VCaP (cell line): ENCODE results near the gene TINAGL1.
A peak's percentile ranks its signal among the peaks of the same experiment; 100 is the strongest.

ENCODE experiments used
- H3K27ac ChIP-seq: fragments of 450-650 bp; 2 replicates; pipeline ENCODE4 v1.5.1; 2017
- TF ChIP-seq, protein P1 (sequence below): fragments of 450-650 bp; conservative IDR thresholded peaks from 2 replicates; pipeline ENCODE4 v1.5.1; 2017; ENCODE audit warnings: mild to moderate bottlenecking, moderate library complexity

The TINAGL1 gene

DNA sequence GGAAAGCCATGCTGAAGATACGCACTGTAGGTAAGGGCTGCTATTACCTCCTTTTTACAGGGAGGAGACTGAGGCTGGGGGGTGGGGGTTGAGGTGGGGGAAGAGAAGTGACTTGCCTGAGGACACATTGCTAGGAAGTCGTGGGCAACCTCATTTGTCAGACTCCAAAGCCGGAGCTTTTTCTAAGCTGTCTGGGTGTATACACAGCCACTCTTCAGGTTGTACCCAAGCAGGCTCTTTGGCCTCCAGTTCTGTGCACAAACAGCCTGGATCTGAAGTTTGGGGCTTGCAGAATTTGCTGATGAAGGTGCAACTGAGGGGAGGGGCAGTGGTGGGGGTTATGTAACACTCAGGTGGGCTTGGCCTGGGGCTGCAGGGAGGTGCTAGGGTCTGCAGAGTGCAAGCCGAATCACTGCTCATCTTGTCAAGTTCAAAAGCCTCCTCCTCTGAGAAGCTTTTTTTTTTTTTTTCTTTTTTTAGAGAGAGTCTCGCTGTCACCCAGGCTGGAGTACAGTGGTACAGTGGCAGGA, 16.9 kb downstream of the TINAGL1 start:
- TF ChIP-seq, protein P1, sequence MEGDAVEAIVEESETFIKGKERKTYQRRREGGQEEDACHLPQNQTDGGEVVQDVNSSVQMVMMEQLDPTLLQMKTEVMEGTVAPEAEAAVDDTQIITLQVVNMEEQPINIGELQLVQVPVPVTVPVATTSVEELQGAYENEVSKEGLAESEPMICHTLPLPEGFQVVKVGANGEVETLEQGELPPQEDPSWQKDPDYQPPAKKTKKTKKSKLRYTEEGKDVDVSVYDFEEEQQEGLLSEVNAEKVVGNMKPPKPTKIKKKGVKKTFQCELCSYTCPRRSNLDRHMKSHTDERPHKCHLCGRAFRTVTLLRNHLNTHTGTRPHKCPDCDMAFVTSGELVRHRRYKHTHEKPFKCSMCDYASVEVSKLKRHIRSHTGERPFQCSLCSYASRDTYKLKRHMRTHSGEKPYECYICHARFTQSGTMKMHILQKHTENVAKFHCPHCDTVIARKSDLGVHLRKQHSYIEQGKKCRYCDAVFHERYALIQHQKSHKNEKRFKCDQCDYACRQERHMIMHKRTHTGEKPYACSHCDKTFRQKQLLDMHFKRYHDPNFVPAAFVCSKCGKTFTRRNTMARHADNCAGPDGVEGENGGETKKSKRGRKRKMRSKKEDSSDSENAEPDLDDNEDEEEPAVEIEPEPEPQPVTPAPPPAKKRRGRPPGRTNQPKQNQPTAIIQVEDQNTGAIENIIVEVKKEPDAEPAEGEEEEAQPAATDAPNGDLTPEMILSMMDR: no peak
- H3K27ac ChIP-seq: no peak overlapping the region; the same call in 1 of the 2 replicates

DNA sequence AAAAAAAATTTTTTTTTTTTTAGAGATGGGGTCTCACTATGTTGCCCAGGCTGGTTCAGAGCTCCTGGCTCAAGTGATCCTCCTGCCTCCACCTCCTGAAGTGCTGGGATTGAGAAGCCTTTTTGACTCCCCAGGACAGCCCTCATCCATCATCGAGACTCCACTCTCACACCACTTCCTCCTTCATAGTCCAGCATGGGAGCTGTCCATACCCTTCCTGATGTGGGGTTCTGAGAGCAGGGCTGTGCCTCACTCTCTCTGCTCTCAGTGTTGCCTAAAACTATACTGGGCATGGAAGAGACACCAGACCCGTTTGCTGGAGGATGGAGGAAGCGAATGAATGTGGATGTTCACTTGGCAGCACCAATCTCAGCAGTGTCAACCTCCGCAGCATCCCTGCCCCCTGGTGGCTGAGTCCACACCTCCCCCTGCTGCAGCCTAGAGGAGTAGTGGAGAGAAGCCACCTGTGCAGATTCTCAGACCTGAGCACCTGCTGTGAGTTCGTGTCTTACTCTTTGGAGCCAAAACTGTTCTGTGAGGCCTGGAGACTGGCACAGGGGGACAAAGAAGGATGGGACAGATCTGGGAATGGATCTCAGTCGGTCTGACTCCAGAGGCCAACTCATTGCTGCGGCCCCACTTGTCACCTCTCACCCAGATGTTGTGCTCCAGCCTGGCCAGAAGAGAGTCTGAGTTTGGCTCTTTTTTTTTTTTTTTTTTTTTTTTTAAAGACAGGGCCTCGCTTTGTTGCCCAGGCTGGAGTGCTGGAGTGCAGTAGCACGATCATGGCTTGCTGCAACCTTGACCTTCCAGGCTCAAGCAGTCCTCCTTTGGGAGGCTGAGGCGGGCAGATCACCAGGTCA, 17.7 kb downstream of the TINAGL1 start:
- TF ChIP-seq, protein P1: peak; percentile 89
- peak overlapping the region; percentile 41; the same call in 1 of the 2 replicates for H3K27ac ChIP-seq

DNA sequence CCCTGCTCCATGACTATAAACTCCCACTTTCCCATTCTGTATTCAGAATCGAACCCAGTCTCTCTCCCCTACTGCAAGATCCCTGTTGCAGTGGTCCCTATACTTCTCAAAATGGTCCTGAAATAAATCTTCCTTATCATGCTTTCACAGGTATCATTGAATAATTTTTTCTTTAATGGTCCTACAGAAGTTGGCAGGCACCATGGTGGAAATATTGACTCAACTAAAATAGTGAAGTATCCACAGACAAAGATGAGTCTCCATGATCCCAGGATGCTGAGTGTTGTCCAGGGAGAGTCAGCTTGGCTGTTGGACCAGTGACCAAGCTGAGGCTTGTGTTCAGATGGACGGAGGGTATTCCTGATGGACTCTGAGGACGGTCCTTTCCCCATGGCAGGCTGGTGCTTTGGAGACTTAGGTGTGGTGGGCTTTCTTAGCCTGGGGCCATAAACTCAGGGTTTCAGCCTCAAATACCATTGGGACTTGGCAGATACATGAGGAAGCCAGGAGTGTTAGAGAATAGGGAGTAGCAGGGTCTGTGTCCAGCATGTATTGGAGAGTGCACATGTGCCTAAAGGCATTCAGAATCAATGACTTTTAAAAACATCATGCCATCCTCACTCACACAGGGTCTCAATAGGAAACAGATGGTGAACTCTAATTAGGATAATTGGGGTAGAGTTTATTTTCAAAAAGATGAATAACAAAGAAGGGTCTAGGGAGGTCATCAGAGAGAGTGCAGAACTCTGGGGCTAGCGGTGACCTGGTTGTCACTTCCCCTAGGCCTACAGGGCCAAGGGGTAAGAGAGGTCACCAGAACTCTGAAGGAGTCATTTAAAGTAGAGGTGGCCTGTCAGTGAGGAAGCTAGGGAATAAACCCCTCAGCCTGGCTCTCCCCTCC, 19.8 kb downstream of the TINAGL1 start:
- H3K27ac ChIP-seq: peak overlapping the region; percentile 78
- TF ChIP-seq, protein P1: no peak

DNA sequence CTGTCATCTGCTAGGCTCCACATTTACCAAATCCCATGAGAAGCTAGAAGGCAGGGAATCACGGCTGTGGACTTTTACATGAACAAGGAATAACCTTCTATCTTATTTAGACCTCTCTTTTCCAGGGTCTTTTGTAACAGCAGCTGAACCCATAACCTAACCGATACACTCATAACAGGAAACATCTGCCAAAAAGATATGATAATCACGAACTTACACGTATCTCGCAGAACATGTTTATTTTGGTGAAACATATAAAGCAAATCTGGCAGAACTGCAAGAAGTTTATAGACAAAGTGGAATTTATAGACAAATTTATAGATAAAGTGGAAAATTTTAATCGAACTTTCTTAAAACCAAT, 20.4 kb downstream of the TINAGL1 start:
- H3K27ac ChIP-seq: peak overlapping the region; percentile 78
- TF ChIP-seq, protein P1: no peak

DNA sequence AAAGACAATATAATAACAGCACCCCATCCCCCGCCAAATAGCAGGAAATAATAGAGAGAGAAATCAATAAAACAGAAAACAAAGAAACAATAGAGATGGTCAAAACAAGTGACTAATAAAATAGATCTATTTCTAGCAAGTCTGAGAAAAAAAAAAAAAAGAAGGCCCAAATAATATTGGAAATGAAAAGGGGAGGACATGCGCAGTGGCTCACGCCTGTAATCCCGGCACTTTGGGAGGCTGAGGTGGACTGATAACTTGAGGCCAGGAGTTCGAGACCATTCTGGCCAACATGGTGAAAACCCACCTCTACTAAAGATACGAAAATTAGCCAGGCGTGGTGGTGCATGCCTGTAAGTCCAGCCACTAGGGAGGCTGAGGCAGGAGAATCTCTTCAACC, 22.7 kb downstream of the TINAGL1 start:
- peak overlapping the region; percentile 78; the same call in 1 of the 2 replicates for H3K27ac ChIP-seq
- TF ChIP-seq, protein P1: no peak

DNA sequence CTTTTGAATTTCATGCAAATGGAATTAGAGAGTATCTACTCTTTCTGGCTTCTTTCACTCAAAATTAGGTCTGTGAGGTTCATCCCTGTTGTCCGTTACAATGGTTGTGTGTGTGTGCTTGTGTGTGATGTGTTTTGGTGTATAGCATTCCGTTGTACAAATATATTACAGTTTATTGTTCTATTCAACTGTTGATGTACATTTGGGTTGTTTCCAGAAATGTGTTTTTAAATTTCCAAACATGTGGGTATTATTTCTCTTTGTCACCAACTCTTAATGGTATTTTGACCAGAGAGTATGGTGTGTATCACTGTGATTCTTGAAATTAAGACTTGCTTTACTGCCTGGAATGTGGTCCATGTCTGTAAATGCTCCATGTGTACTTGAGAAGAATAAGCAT, 24.3 kb downstream of the TINAGL1 start:
- no peak overlapping the region for H3K27ac ChIP-seq
- TF ChIP-seq, protein P1: no peak

DNA sequence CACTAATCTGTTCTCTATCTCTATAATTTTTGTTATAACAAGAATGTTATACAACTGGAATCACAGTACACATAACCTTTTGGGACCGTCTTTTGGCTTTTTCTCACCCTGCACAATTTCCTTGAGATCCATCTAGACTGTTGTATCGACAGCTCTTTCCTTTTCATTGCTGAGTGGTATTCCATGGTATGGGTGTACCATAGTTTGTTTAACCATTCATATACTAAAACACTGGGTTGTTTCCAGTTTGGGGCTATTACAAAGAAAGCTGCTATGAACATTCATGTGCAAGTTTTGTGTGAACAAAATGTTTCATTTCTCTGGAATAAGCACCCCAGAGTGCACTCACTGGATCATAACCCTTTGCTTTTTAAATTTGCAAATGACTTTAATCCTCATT, 25.8 kb downstream of the TINAGL1 start:
- TF ChIP-seq, protein P1: no peak

More for the DNA sequence above, 25.8 kb downstream of the TINAGL1 start:
- H3K27ac ChIP-seq: no peak overlapping the region
